Lung (tissue), 12 donors: Measurements from ENCODE around the gene SPHK1. TPM values are rescaled to one million over a fixed set of nuclear protein-coding genes. Genes with fewer than 3 reads are reported as not detected.
"Not testable (repeated sequence)": the region's sequence is repeated elsewhere in the genome, so short reads cannot be mapped to it uniquely, and the experiment has no call there.

Experiments
- ATAC-seq: fragments of 200-7000 bp; cut with Tn5 transposase; one replicate; pipeline ENCODE4 v1.9.1; 2020; ENCODE audit warnings: moderate number of reproducible peaks; ENCODE audit not compliant: insufficient read depth, low FRiP score
- DNase-seq, 3 donors: peaks; one replicate each; pipeline ENCODE4 v3.0.0-alpha.2; 2013 to 2017
- H3K27ac ChIP-seq, 2 donors: one replicate each; pipeline ENCODE4 v1.5.1; 2013; ENCODE audit warnings: mild to moderate bottlenecking in 2 of 2, moderate library complexity in 2 of 2, control low read depth in 1 of 2, inconsistent platforms in 1 of 2, low read depth in 1 of 2, low read length in 1 of 2
- H3K27me3 ChIP-seq, 3 donors: one replicate each; pipeline ENCODE4 v1.5.1; 2013; ENCODE audit warnings: low read length in 2 of 3; ENCODE audit not compliant: control insufficient read depth in 3 of 3, insufficient read depth in 3 of 3
- H3K36me3 ChIP-seq, 4 donors: one replicate each; pipeline ENCODE4 v1.5.1; 2013; ENCODE audit warnings: low read length in 4 of 4, mild to moderate bottlenecking in 1 of 4, moderate library complexity in 1 of 4; ENCODE audit not compliant: control insufficient read depth in 4 of 4, insufficient read depth in 4 of 4
- H3K4me1 ChIP-seq, 5 donors: one replicate each; pipeline ENCODE4 v1.5.1; 2013; ENCODE audit warnings: low read length in 5 of 5, mild to moderate bottlenecking in 2 of 5, moderate library complexity in 1 of 5; ENCODE audit not compliant: control insufficient read depth in 5 of 5, insufficient read depth in 5 of 5
- H3K4me3 ChIP-seq: one replicate; pipeline ENCODE4 v1.5.1; 2013; ENCODE audit warnings: mild to moderate bottlenecking, control low read depth, moderate library complexity
- H3K9ac ChIP-seq, 2 donors: one replicate each; pipeline ENCODE4 v1.5.1; 2013; ENCODE audit warnings: low read length in 2 of 2, control low read depth in 1 of 2; ENCODE audit not compliant: insufficient read depth in 1 of 2
- H3K9me3 ChIP-seq, 4 donors: one replicate each; pipeline ENCODE4 v1.5.1; 2013; ENCODE audit warnings: low read length in 3 of 4, mild to moderate bottlenecking in 1 of 4, moderate library complexity in 1 of 4; ENCODE audit not compliant: control insufficient read depth in 4 of 4, insufficient read depth in 3 of 4
- CTCF ChIP-seq: IDR thresholded peaks from 2 replicates; pipeline ENCODE4 v1.5.1; 2012; ENCODE audit warnings: mild to moderate bottlenecking; ENCODE audit errors: control extremely low read depth, extremely low read depth
- WGBS, 2 donors: extraction: QIAGEN DNeasy Blood & Tissue Kit; methylation state at CpG; one replicate each; pipeline ENCODE4 v1.1.7; 2013; 5-methylcytosine and 5-hydroxymethylcytosine counted together
- polyA plus RNA-seq, 2 donors: library from polyadenylated mRNA; stranded (reverse); fragments of 200-250 nt; gene quantifications; one replicate each; pipeline ENCODE4 v1.2.1, GENCODE V29; 2013
- total RNA-seq, 2 donors: library from RNA; depleted of rRNA in 1 of 2; stranded (reverse); fragments of >200 nt in 1 of 2; gene quantifications; one replicate each; pipeline ENCODE4 v1.2.1, GENCODE V29; 2014 to 2021
- donor health status: control.
- donor health status: control.
- donor health status: Bipolar disorder and iron deficiency.
- donor health status: healthy.
- donor health status: DM: yes; HTN: yes; CAD: no.

Gene SPHK1
- total and polyA plus RNA-seq, 4 donors = 11.0 to 82.4 (median 15.6) TPM

GRCh38 chr17:76356803-76357456, 27.5 kb upstream of the SPHK1 start:
- Histone ChIP-seq H3K4me1 (peaks cover 0 to 16% (median 4%) of the 10 kb centered on the region in 5 donors), H3K4me3 (no peak overlapping the region), H3K27me3 (no peaks in the 10 kb centered on the region), H3K9me3 (no peaks in the 10 kb centered on the region), H3K27ac (no peak overlapping the region), H3K9ac (no peak overlapping the region), H3K36me3 (no peaks in the 10 kb centered on the region)
- no peak for TF ChIP-seq CTCF
- no peak for ATAC-seq
- DNase-seq = no peak
- 61 to 76% methylated on average over 12 of the region's 12 CpGs for WGBS, 2 donors

- 86 to 92% methylated on average over 6 of the region's 6 CpGs for WGBS, 2 donors
- H3K9me3 ChIP-seq = no peaks in the 10 kb centered on the region
- no peaks in the 10 kb centered on the region for H3K36me3 ChIP-seq
- no peak overlapping the region for H3K9ac ChIP-seq
- no peak for TF ChIP-seq CTCF
- no peak overlapping the region for H3K27ac ChIP-seq
- DNase-seq (no peak), ATAC-seq (no peak)
- H3K4me1 ChIP-seq = peaks cover 0 to 19% (median 4%) of the 10 kb centered on the region in 5 donors
- H3K27me3 ChIP-seq = no peaks in the 10 kb centered on the region
- no peak overlapping the region for H3K4me3 ChIP-seq
Measured at GRCh38 chr17:76357597-76358158, 26.7 kb upstream of the SPHK1 start.

GRCh38 chr17:76359375-76359774, 25.0 kb upstream of the SPHK1 start:
- Histone ChIP-seq H3K4me3 (no peak overlapping the region), H3K27ac (no peak overlapping the region), H3K27me3 (no peaks in the 10 kb centered on the region), H3K9ac (no peak overlapping the region), H3K36me3 (no peaks in the 10 kb centered on the region), H3K4me1 (peaks cover 0 to 13% (median 4%) of the 10 kb centered on the region in 5 donors), H3K9me3 (no peaks in the 10 kb centered on the region)
- no peak for TF ChIP-seq CTCF
- WGBS, 2 donors = 89 to 91% methylated on average over 6 of the region's 6 CpGs
- DNase-seq (no peak), ATAC-seq (no peak)

- not testable (repeated sequence) for DNase-seq, ATAC-seq, H3K27ac ChIP-seq, H3K27me3 ChIP-seq, H3K36me3 ChIP-seq, H3K4me3 ChIP-seq, H3K9ac ChIP-seq, H3K9me3 ChIP-seq
- H3K4me1 ChIP-seq = peaks cover 0 to 12% (median 4%) of the 10 kb centered on the region in 5 donors
- WGBS, 2 donors = 86 to 93% methylated on average over 6 of the region's 6 CpGs
Measured at GRCh38 chr17:76359776-76360175, 24.6 kb upstream of the SPHK1 start.
